GM19328 (cell line): Measurements from ENCODE around the gene MAP7.

Experiments
- ATAC-seq: cut with Tn5 transposase; IDR thresholded peaks from one replicate; pipeline ENCODE4 v1.9.1; 2021; ENCODE audit warnings: mild to moderate bottlenecking, moderate library complexity; ENCODE audit not compliant: unreplicated experiment

Gene MAP7

GRCh38 chr6:136345145-136345544 lies 205.1 kb downstream of the MAP7 start:
- no peak for ATAC-seq

GRCh38 chr6:136344420-136344819 lies 205.8 kb downstream of the MAP7 start:
- no peak for ATAC-seq

- no peak for ATAC-seq
Measured at GRCh38 chr6:136343700-136344099, 206.5 kb downstream of the MAP7 start.

- no peak for ATAC-seq
Measured at GRCh38 chr6:136343275-136343674, 206.9 kb downstream of the MAP7 start.

GRCh38 chr6:136341967-136342366 lies 208.3 kb downstream of the MAP7 start:
- no peak for ATAC-seq

- no peak for ATAC-seq
Measured at GRCh38 chr6:136341367-136341766, 208.9 kb downstream of the MAP7 start.

- no peak for ATAC-seq
Measured at GRCh38 chr6:136338486-136338885, 211.7 kb downstream of the MAP7 start.

- no peak for ATAC-seq
Measured at GRCh38 chr6:136337606-136338005, 212.6 kb downstream of the MAP7 start.

- no peak for ATAC-seq
Measured at GRCh38 chr6:136337121-136337520, 213.1 kb downstream of the MAP7 start.

- ATAC-seq, result no peak
Measured at GRCh38 chr6:136335736-136336363, 214.4 kb downstream of the MAP7 start.

- ATAC-seq, result no peak
Measured at GRCh38 chr6:136334853-136335252, 215.4 kb downstream of the MAP7 start.

- no peak for ATAC-seq
Measured at GRCh38 chr6:136334465-136334846, 215.8 kb downstream of the MAP7 start.

- ATAC-seq, result no peak
Measured at GRCh38 chr6:136333824-136334464, 216.3 kb downstream of the MAP7 start.

- ATAC-seq, result no peak
Measured at GRCh38 chr6:136331461-136331860, 218.8 kb downstream of the MAP7 start.

- no peak for ATAC-seq
Measured at GRCh38 chr6:136330634-136331033, 219.6 kb downstream of the MAP7 start.

- ATAC-seq, result no peak
Measured at GRCh38 chr6:136326038-136326553, 224.1 kb downstream of the MAP7 start.

- ATAC-seq, result no peak
Measured at GRCh38 chr6:136324686-136325380, 225.4 kb downstream of the MAP7 start.

GRCh38 chr6:136323431-136324112 lies 226.7 kb downstream of the MAP7 start:
- ATAC-seq, result no peak

- ATAC-seq, result no peak
Measured at GRCh38 chr6:136319732-136320131, 230.5 kb downstream of the MAP7 start.

- no peak for ATAC-seq
Measured at GRCh38 chr6:136318676-136319075, 231.5 kb downstream of the MAP7 start.

- ATAC-seq, result no peak
Measured at GRCh38 chr6:136317971-136318370, 232.3 kb downstream of the MAP7 start.
